ENCODE data around the gene TNNI2.

DNA sequence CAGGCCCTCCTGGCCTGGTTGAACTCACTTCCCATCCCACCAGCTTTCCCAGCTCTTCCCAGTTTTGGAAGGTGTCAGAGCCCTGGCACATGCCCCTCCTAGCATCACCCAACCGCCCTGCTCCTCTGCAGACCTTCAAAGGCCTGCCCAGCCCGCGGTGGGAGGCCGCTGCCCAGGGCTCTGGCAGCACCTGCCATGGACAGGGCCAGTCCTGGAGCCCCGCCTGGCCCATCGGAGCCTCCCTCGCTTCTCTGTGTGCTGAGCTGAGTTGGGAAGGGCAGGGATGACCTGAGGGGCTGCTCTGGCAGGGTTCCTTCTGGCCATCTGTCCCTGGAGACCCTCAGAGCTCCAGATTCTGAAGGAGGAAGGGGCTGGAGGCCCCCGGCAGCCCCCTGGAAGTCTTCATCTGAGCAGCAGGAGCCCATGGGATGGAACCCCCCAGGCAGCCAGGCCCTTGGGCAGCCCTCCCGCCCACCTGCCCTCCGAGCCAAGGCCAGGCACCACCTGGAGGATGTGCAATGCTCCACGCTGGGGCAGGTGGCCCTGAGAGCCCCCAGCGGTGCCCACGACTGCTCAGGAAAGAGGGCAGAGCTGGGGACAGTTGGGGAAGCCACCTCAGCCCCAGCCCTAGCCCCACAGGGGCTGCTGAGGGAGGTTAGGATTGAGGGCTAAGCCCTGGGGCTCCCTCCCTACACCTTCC lies 17.7 kb downstream of the TNNI2 start:
- TF ChIP-seq, protein P1, sequence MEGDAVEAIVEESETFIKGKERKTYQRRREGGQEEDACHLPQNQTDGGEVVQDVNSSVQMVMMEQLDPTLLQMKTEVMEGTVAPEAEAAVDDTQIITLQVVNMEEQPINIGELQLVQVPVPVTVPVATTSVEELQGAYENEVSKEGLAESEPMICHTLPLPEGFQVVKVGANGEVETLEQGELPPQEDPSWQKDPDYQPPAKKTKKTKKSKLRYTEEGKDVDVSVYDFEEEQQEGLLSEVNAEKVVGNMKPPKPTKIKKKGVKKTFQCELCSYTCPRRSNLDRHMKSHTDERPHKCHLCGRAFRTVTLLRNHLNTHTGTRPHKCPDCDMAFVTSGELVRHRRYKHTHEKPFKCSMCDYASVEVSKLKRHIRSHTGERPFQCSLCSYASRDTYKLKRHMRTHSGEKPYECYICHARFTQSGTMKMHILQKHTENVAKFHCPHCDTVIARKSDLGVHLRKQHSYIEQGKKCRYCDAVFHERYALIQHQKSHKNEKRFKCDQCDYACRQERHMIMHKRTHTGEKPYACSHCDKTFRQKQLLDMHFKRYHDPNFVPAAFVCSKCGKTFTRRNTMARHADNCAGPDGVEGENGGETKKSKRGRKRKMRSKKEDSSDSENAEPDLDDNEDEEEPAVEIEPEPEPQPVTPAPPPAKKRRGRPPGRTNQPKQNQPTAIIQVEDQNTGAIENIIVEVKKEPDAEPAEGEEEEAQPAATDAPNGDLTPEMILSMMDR (tag by site-specific recombination; IDR thresholded peaks at IDR 0.05): no peak
- TF ChIP-seq ZNF610 (tag by site-specific recombination; IDR thresholded peaks at IDR 0.05; ENCODE audit: borderline replicate concordance): no peak
- TF ChIP-seq, protein P2, sequence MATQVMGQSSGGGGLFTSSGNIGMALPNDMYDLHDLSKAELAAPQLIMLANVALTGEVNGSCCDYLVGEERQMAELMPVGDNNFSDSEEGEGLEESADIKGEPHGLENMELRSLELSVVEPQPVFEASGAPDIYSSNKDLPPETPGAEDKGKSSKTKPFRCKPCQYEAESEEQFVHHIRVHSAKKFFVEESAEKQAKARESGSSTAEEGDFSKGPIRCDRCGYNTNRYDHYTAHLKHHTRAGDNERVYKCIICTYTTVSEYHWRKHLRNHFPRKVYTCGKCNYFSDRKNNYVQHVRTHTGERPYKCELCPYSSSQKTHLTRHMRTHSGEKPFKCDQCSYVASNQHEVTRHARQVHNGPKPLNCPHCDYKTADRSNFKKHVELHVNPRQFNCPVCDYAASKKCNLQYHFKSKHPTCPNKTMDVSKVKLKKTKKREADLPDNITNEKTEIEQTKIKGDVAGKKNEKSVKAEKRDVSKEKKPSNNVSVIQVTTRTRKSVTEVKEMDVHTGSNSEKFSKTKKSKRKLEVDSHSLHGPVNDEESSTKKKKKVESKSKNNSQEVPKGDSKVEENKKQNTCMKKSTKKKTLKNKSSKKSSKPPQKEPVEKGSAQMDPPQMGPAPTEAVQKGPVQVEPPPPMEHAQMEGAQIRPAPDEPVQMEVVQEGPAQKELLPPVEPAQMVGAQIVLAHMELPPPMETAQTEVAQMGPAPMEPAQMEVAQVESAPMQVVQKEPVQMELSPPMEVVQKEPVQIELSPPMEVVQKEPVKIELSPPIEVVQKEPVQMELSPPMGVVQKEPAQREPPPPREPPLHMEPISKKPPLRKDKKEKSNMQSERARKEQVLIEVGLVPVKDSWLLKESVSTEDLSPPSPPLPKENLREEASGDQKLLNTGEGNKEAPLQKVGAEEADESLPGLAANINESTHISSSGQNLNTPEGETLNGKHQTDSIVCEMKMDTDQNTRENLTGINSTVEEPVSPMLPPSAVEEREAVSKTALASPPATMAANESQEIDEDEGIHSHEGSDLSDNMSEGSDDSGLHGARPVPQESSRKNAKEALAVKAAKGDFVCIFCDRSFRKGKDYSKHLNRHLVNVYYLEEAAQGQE (tag by site-specific recombination; IDR thresholded peaks at IDR 0.05): no peak
- TF ChIP-seq, protein P3, sequence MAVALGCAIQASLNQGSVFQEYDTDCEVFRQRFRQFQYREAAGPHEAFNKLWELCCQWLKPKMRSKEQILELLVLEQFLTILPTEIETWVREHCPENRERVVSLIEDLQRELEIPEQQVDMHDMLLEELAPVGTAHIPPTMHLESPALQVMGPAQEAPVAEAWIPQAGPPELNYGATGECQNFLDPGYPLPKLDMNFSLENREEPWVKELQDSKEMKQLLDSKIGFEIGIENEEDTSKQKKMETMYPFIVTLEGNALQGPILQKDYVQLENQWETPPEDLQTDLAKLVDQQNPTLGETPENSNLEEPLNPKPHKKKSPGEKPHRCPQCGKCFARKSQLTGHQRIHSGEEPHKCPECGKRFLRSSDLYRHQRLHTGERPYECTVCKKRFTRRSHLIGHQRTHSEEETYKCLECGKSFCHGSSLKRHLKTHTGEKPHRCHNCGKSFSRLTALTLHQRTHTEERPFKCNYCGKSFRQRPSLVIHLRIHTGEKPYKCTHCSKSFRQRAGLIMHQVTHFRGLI (tag by site-specific recombination; IDR thresholded peaks at IDR 0.05): no peak
- TF ChIP-seq, protein P4, sequence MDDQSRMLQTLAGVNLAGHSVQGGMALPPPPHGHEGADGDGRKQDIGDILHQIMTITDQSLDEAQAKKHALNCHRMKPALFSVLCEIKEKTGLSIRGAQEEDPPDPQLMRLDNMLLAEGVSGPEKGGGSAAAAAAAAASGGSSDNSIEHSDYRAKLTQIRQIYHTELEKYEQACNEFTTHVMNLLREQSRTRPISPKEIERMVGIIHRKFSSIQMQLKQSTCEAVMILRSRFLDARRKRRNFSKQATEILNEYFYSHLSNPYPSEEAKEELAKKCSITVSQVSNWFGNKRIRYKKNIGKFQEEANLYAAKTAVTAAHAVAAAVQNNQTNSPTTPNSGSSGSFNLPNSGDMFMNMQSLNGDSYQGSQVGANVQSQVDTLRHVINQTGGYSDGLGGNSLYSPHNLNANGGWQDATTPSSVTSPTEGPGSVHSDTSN (CRISPR knock-in tag; IDR thresholded peaks at IDR 0.05): no peak
- TF ChIP-seq, protein P5, sequence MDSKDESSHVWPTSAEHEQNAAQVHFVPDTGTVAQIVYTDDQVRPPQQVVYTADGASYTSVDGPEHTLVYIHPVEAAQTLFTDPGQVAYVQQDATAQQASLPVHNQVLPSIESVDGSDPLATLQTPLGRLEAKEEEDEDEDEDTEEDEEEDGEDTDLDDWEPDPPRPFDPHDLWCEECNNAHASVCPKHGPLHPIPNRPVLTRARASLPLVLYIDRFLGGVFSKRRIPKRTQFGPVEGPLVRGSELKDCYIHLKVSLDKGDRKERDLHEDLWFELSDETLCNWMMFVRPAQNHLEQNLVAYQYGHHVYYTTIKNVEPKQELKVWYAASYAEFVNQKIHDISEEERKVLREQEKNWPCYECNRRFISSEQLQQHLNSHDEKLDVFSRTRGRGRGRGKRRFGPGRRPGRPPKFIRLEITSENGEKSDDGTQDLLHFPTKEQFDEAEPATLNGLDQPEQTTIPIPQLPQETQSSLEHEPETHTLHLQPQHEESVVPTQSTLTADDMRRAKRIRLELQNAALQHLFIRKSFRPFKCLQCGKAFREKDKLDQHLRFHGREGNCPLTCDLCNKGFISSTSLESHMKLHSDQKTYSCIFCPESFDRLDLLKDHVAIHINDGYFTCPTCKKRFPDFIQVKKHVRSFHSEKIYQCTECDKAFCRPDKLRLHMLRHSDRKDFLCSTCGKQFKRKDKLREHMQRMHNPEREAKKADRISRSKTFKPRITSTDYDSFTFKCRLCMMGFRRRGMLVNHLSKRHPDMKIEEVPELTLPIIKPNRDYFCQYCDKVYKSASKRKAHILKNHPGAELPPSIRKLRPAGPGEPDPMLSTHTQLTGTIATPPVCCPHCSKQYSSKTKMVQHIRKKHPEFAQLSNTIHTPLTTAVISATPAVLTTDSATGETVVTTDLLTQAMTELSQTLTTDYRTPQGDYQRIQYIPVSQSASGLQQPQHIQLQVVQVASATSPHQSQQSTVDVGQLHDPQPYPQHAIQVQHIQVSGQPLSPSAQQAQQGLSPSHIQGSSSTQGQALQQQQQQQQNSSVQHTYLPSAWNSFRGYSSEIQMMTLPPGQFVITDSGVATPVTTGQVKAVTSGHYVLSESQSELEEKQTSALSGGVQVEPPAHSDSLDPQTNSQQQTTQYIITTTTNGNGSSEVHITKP (tag by site-specific recombination; IDR thresholded peaks at IDR 0.05): no peak
- TF ChIP-seq ZNF274 (IDR thresholded peaks at IDR 0.05; ENCODE audit: low read length): no peak
- TF ChIP-seq ZNF274 (tag by site-specific recombination; IDR thresholded peaks at IDR 0.05; ENCODE audit: borderline replicate concordance): no peak
- TF ChIP-seq ZNF404 (tag by site-specific recombination; IDR thresholded peaks at IDR 0.05): no peak
- TF ChIP-seq, protein P6, sequence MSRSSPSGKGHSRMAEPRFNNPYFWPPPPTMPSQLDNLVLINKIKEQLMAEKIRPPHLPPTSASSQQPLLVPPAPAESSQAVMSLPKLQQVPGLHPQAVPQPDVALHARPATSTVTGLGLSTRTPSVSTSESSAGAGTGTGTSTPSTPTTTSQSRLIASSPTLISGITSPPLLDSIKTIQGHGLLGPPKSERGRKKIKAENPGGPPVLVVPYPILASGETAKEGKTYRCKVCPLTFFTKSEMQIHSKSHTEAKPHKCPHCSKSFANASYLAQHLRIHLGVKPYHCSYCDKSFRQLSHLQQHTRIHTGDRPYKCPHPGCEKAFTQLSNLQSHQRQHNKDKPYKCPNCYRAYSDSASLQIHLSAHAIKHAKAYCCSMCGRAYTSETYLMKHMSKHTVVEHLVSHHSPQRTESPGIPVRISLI (tag by site-specific recombination; IDR thresholded peaks at IDR 0.05): no peak
- no peak for TF ChIP-seq ZSCAN30 (tag by site-specific recombination; IDR thresholded peaks at IDR 0.05)
- TF ChIP-seq KLF9 (tag by site-specific recombination; IDR thresholded peaks at IDR 0.05; ENCODE audit: low read depth): no peak

Measured in HEK293 (cell line).